ENCODE data around the gene ARL6IP4.

The ARL6IP4 gene

GRCh38 chr12:123026094-123026853 is 45.8 kb downstream of the ARL6IP4 start:
- no peak overlapping the region for H3K4me3 ChIP-seq (ENCODE audit: low read length)
- DNase-seq (ENCODE audit: low read depth, low spot score): no peak

GRCh38 chr12:123027726-123028445 is 47.4 kb downstream of the ARL6IP4 start:
- H3K4me3 ChIP-seq (ENCODE audit: low read length): no peak overlapping the region
- DNase-seq (ENCODE audit: low read depth, low spot score): no peak

- no peak for DNase-seq (ENCODE audit: low read depth, low spot score)
- no peak overlapping the region for H3K4me3 ChIP-seq (ENCODE audit: low read length)
Observed at GRCh38 chr12:123028475-123028874, 48.0 kb downstream of the ARL6IP4 start.

- no peak for DNase-seq (ENCODE audit: low read depth, low spot score)
- no peak overlapping the region for H3K4me3 ChIP-seq (ENCODE audit: low read length)
Observed at GRCh38 chr12:123029550-123029949, 49.1 kb downstream of the ARL6IP4 start.

- no peak for DNase-seq (ENCODE audit: low read depth, low spot score)
- H3K4me3 ChIP-seq (ENCODE audit: low read length): no peak overlapping the region
Observed at GRCh38 chr12:123030686-123031085, 50.2 kb downstream of the ARL6IP4 start.

GRCh38 chr12:123031171-123031845 is 50.8 kb downstream of the ARL6IP4 start:
- no peak for DNase-seq (ENCODE audit: low read depth, low spot score)

More at GRCh38 chr12:123031171-123031845, 50.8 kb downstream of the ARL6IP4 start:
- H3K4me3 ChIP-seq (ENCODE audit: low read length): no peak overlapping the region
